Endodermal cell (in vitro differentiated cells): ENCODE data around the gene SF3B3. TPM values are rescaled to one million over a fixed set of nuclear protein-coding genes. Genes with fewer than 3 reads are reported as not detected.

Experiments
- DNase-seq: peaks from one replicate; pipeline ENCODE4 v3.0.0-alpha.2; 2017
- H3K27ac ChIP-seq: 2 replicates; pipeline ENCODE4 v1.5.1; 2013; ENCODE audit warnings: mild to moderate bottlenecking, low read depth, low read length, moderate library complexity
- H3K27me3 ChIP-seq: 2 replicates; pipeline ENCODE4 v1.6.1; 2013; ENCODE audit warnings: mild to moderate bottlenecking, low read length, moderate library complexity; ENCODE audit not compliant: insufficient read depth, control insufficient read depth, poor library complexity, severe bottlenecking
- H3K36me3 ChIP-seq: 2 replicates; pipeline ENCODE4 v1.7.0; 2013; ENCODE audit warnings: mild to moderate bottlenecking, low read length, moderate library complexity; ENCODE audit not compliant: control insufficient read depth, insufficient read depth
- H3K4me1 ChIP-seq: one replicate; pipeline ENCODE4 v1.7.0; 2013; ENCODE audit warnings: low read length; ENCODE audit not compliant: control insufficient read depth, insufficient read depth
- H3K4me3 ChIP-seq: 2 replicates; pipeline ENCODE4 v1.5.1; 2013; ENCODE audit warnings: mild to moderate bottlenecking, low read length, moderate library complexity
- H3K9ac ChIP-seq: 2 replicates; pipeline ENCODE4 v1.6.1; 2013; ENCODE audit warnings: mild to moderate bottlenecking, low read length, moderate library complexity; ENCODE audit not compliant: poor library complexity, severe bottlenecking; ENCODE audit errors: extremely low read depth
- H3K9me3 ChIP-seq: 2 replicates; pipeline ENCODE4 v1.6.1; 2013; ENCODE audit warnings: mild to moderate bottlenecking, low read length, moderate library complexity; ENCODE audit not compliant: control insufficient read depth
- H3K27ac Mint-ChIP-seq: 2 replicates; pipeline ENCODE4 v1.8.0; 2020; ENCODE audit warnings: mixed read lengths
- H3K27me3 Mint-ChIP-seq: 2 replicates; pipeline ENCODE4 v1.8.0; 2021; ENCODE audit warnings: mild to moderate bottlenecking, mixed read lengths; ENCODE audit not compliant: insufficient read depth
- H3K36me3 Mint-ChIP-seq: 2 replicates; pipeline ENCODE4 v1.8.0; 2020; ENCODE audit warnings: low read depth, mixed read lengths
- H3K4me1 Mint-ChIP-seq: 2 replicates; pipeline ENCODE4 v1.8.0; 2020; ENCODE audit warnings: mixed read lengths
- H3K4me3 Mint-ChIP-seq: 2 replicates; pipeline ENCODE4 v1.8.0; 2020; ENCODE audit warnings: mild to moderate bottlenecking, moderate library complexity, mixed read lengths
- H3K9me3 Mint-ChIP-seq: 2 replicates; pipeline ENCODE4 v1.8.0; 2020; ENCODE audit warnings: mild to moderate bottlenecking, mixed read lengths
- WGBS, 2 experiments: methylation state at CpG; one replicate each; pipeline versions ENCODE4 v1.1.5 to v1.1.7; 2013; ENCODE audit warnings: missing lambda C conversion rate in 2 of 2, mixed read lengths in 1 of 2; ENCODE audit not compliant: insufficient coverage in 1 of 2, insufficient read length in 1 of 2; 5-methylcytosine and 5-hydroxymethylcytosine counted together
- total RNA-seq, 2 donors: library from RNA; stranded (reverse); fragmentation: NEBNext Ultra II Directional in 1 of 2; extraction: Animal tissue kit (Norgen Biotek cat#: 25700) in 1 of 2; gene quantifications; 2 replicates in 1 of 2; 3 replicates in 1 of 2; pipeline ENCODE4 v1.2.1, GENCODE V29; 2021
- TF ChIP-seq, protein P1 (sequence below): fragments of 200-600 bp; sonication (generic); conservative IDR thresholded peaks from 2 replicates; pipeline ENCODE4 v1.5.0; 2021; ENCODE audit warnings: antibody characterized with exemption, mild to moderate bottlenecking

SF3B3 gene
- total RNA-seq, 2 donors from 2014 or later, result 479 to 484 TPM

DNA sequence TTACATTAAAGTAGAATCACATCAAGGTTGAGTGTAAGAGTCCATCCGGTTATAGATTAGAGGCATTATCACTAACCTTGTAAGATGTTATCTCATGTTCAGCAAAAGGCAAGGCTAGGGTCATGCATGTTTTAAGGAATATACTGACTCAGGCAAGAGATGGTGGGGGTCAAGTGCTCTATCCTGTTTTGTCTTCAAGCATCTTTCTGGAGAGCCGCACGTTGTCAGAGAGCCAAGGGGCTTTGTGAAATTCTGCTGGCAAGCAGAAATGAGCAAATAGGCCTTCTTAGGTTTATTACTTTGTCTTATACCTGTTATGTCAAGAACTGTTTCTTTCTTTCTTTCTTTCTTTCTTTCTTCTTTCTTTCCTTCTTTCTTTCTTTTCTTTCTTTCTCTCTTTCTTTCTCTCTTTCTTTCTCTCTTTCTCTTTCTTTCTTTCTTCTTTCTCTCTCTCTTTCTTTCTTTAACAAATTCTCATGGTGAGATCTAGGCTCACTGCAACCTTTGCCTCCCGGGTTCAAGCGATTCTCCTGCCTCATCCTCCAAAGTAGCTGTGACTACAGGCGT is 75.4 kb downstream of the SF3B3 start:
- H3K27me3 Mint-ChIP-seq, result peaks cover 12% of the 10 kb centered on the region
- no peaks in the 10 kb centered on the region for H3K9me3 ChIP-seq
- H3K36me3 ChIP-seq, result no peaks in the 10 kb centered on the region
- H3K27ac ChIP-seq, result no peak overlapping the region
- no peaks in the 10 kb centered on the region for H3K27me3 ChIP-seq
- no peaks in the 10 kb centered on the region for H3K4me1 Mint-ChIP-seq
- H3K9ac ChIP-seq, result no peak overlapping the region
- no peaks in the 10 kb centered on the region for H3K36me3 Mint-ChIP-seq
- H3K4me3 ChIP-seq, result no peak overlapping the region
- H3K4me3 Mint-ChIP-seq, result no peak overlapping the region
- TF ChIP-seq, protein P1, sequence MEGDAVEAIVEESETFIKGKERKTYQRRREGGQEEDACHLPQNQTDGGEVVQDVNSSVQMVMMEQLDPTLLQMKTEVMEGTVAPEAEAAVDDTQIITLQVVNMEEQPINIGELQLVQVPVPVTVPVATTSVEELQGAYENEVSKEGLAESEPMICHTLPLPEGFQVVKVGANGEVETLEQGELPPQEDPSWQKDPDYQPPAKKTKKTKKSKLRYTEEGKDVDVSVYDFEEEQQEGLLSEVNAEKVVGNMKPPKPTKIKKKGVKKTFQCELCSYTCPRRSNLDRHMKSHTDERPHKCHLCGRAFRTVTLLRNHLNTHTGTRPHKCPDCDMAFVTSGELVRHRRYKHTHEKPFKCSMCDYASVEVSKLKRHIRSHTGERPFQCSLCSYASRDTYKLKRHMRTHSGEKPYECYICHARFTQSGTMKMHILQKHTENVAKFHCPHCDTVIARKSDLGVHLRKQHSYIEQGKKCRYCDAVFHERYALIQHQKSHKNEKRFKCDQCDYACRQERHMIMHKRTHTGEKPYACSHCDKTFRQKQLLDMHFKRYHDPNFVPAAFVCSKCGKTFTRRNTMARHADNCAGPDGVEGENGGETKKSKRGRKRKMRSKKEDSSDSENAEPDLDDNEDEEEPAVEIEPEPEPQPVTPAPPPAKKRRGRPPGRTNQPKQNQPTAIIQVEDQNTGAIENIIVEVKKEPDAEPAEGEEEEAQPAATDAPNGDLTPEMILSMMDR, result no peak
- no peaks in the 10 kb centered on the region for H3K4me1 ChIP-seq
- no peaks in the 10 kb centered on the region for H3K9me3 Mint-ChIP-seq
- no peak for DNase-seq
- 93% methylated on average over 4 to 6 of the region's 6 CpGs for WGBS, 2 experiments
- no peak overlapping the region for H3K27ac Mint-ChIP-seq

DNA sequence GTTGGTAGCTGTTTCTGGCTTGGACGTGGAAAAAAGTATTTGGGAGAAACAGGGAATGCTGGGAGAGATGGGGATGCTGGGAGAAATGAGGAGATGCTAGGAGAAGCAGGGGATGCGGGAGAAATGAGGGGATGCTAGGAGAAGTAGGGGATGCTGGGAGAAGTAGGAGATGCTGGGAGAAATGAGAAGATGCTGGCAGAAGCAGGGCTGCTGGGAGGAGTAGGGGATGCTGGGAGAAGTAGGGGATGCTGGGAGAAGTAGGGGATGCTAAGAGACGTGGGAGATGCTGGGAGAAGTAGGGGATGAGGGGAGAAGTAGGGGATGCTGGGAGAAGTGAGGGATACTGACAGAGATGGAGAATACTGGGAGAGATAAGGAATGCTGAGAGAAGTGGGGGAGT is 77.1 kb downstream of the SF3B3 start:
- Histone ChIP-seq H3K9ac (no peak overlapping the region), H3K27me3 (no peaks in the 10 kb centered on the region), H3K27ac (no peak overlapping the region), H3K36me3 (no peaks in the 10 kb centered on the region), H3K4me3 (no peak overlapping the region), H3K4me1 (no peaks in the 10 kb centered on the region), H3K9me3 (no peaks in the 10 kb centered on the region)
- Mint-ChIP-seq H3K4me1 (no peaks in the 10 kb centered on the region), H3K9me3 (no peaks in the 10 kb centered on the region), H3K27ac (no peak overlapping the region), H3K4me3 (no peak overlapping the region), H3K36me3 (no peaks in the 10 kb centered on the region), H3K27me3 (peaks cover 22% of the 10 kb centered on the region)
- TF ChIP-seq, protein P1, result no peak
- DNase-seq, result no peak
- 90 to 93% methylated on average over 3 of the region's 3 CpGs for whole genome bisulfite sequencing, 2 experiments

DNA sequence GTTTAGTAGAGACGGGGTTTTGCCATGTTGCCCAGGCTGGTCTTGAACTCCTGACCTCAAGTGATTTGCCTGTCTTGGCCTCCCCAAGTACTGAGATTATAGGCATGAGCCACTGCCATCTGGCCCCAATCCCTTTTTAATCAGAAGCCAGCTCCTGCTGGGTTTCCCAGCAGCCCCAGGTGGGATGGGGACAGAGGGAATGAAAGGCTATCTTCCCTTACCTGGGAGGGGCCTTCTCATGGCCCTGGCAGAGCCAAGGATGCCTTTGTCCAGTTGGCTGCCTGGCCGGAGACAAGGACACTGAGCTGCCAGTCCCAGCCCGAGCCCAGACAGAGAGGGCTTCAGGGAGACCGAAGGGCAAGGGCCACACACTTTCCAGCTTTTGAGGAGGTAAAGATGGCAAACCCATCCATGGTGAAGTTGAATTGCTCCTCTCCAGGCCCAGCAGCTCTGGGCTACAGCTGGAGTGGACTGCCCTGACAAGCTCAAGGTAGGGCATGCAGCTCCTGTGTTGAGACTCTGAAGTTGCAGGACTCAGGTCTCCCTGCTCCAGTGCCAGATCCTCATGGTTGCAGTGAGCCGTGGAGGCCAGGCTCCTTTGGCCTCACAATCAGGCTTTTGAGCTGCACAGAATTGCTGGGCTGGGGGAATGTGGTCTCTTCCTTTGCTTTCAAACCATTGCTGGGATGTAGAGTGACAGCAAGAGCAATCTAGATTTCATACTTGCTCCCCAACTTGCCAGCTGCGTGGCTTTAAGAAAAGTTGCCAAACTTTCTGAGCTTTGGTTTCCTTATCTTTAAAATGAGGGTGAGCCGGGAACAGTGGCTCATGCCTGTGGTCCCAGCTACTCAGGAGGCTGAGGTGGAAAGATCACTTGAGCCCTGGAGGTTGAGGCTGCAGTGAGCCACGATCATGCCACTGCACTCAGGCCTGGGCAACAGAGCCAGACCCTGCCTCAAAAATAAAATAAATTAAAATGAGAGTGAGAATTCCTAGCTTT is 78.3 kb downstream of the SF3B3 start:
- H3K9me3 ChIP-seq, result no peaks in the 10 kb centered on the region
- no peak overlapping the region for H3K9ac ChIP-seq
- no peaks in the 10 kb centered on the region for H3K4me1 ChIP-seq
- no peak for DNase-seq
- Mint-ChIP-seq H3K36me3 (no peaks in the 10 kb centered on the region), H3K4me1 (no peaks in the 10 kb centered on the region), H3K27ac (no peak overlapping the region), H3K4me3 (no peak overlapping the region), H3K9me3 (no peaks in the 10 kb centered on the region), H3K27me3 (peaks cover 26% of the 10 kb centered on the region)
- H3K4me3 ChIP-seq, result no peak overlapping the region
- TF ChIP-seq, protein P1, result no peak
- H3K27ac ChIP-seq, result no peak overlapping the region
- H3K27me3 ChIP-seq, result no peaks in the 10 kb centered on the region
- no peaks in the 10 kb centered on the region for H3K36me3 ChIP-seq
- WGBS, 2 experiments, result 90 to 96% methylated on average over 6 to 8 of the region's 8 CpGs
